ENCODE results near the gene RLF. TPM values are rescaled to one million over a fixed set of nuclear protein-coding genes. Genes with fewer than 3 reads are reported as not detected.
A peak's percentile ranks its signal among the peaks of the same experiment; 100 is the strongest.

Gene RLF
- total RNA-seq, 1 experiment from 2014 or later, result 15.1 TPM

DNA sequence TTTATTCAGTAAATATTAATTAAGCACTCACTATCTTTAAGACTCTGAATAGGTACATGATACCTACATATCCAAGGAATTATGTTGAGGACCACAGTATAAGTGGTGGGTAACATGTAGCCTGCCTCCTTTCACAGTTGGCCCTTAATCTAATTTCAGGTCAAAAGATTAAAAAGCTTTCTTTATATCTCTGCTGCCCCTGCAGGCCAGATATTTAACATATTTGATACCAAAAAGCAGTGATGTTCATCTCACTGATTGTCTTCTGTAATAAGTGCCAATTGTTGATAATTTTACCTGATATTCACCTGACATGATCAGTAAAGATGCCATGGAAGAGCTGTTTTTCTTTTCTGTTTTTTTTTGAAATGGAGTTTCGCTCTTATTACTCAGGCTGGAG lies 36.5 kb downstream of the RLF start:
- intact Hi-C loops (cut with micrococcal nuclease), result no loop called here
- Histone ChIP-seq H3K9ac (ENCODE audit: low read length) (no peak overlapping the region), H3K9me2 (replicated peaks; ENCODE audit: low read length) (no peaks in the 10 kb centered on the region), H3K27ac (ENCODE audit: low read length) (no peak overlapping the region), H3K4me2 (ENCODE audit: low read length) (no peak overlapping the region), H3F3A (ENCODE audit: low read length, unreplicated experiment) (no peaks in the 10 kb centered on the region), H3K4me1 (ENCODE audit: insufficient read depth, low read length) (no peaks in the 10 kb centered on the region), H3K9me3 (ENCODE audit: low read length) (no peaks in the 10 kb centered on the region), H3K36me3 (ENCODE audit: low read depth, low read length) (peaks cover 14% of the 10 kb centered on the region; the same call in 1 of the 2 replicates), H4K20me1 (ENCODE audit: low read length) (no peaks in the 10 kb centered on the region), H3K79me2 (ENCODE audit: low read length) (peaks cover 12% of the 10 kb centered on the region; the same call in 1 of the 2 replicates), H3K27me3 (ENCODE audit: low read length) (no peaks in the 10 kb centered on the region), H3K4me3 (ENCODE audit: low read length) (no peak overlapping the region), H2AFZ (ENCODE audit: low read length) (no peak overlapping the region)
- TF ChIP-seq EZH2 (IDR thresholded peaks at IDR 0.05; ENCODE audit: low read length, unreplicated experiment), result no peak
- no peak for TF ChIP-seq EZH2phosphoT487 (IDR thresholded peaks at IDR 0.05; ENCODE audit: borderline replicate concordance, low read length)
- peak; percentile 56; the same call in 1 of the 2 replicates for TF ChIP-seq CTCF (conservative IDR thresholded peaks at IDR 0.05; ENCODE audit: low read depth, low read length)
- CTCF ChIA-PET, result interaction anchor here (0.6 kb wide), 1 partner anchor 207 kb away, joined by 6 read pairs; no protein-coding TSS in a partner anchor
- POLR2A ChIA-PET (ENCODE audit: unreplicated experiment), result no interaction called here
- BruUV-seq (replicated peaks), result TSS peak; percentile 6
- DNase-seq, result peak; percentile 10
- ATAC-seq, result no peak

- no TSS peak for BruUV-seq (replicated peaks)
- ChIA-PET CTCF (no interaction called here), POLR2A (ENCODE audit: unreplicated experiment) (no interaction called here)
- H3K79me2 ChIP-seq (ENCODE audit: low read length), result peaks cover 12% of the 10 kb centered on the region; the same call in 1 of the 2 replicates
- DNase-seq, result no peak
- H3K9me2 ChIP-seq (replicated peaks; ENCODE audit: low read length), result no peaks in the 10 kb centered on the region
- H4K20me1 ChIP-seq (ENCODE audit: low read length), result no peaks in the 10 kb centered on the region
- no peak overlapping the region for H3K4me2 ChIP-seq (ENCODE audit: low read length)
- intact Hi-C loops (cut with micrococcal nuclease), result no loop called here
- H3F3A ChIP-seq (ENCODE audit: low read length, unreplicated experiment), result no peaks in the 10 kb centered on the region
- H3K9me3 ChIP-seq (ENCODE audit: low read length), result no peaks in the 10 kb centered on the region
- H3K4me3 ChIP-seq (ENCODE audit: low read length), result no peak overlapping the region
- no peaks in the 10 kb centered on the region for H3K27me3 ChIP-seq (ENCODE audit: low read length)
- TF ChIP-seq EZH2phosphoT487 (IDR thresholded peaks at IDR 0.05; ENCODE audit: borderline replicate concordance, low read length) (no peak), EZH2 (IDR thresholded peaks at IDR 0.05; ENCODE audit: low read length, unreplicated experiment) (no peak), CTCF (conservative IDR thresholded peaks at IDR 0.05; ENCODE audit: low read depth, low read length) (no peak)
- ATAC-seq, result no peak
- H2AFZ ChIP-seq (ENCODE audit: low read length), result no peak overlapping the region
- no peak overlapping the region for H3K9ac ChIP-seq (ENCODE audit: low read length)
- H3K36me3 ChIP-seq (ENCODE audit: low read depth, low read length), result peaks cover 14% of the 10 kb centered on the region; the same call in 1 of the 2 replicates
- H3K4me1 ChIP-seq (ENCODE audit: insufficient read depth, low read length), result no peaks in the 10 kb centered on the region
- H3K27ac ChIP-seq (ENCODE audit: low read length), result no peak overlapping the region
Measured at GRCh38 chr1:40199126-40199525, 37.9 kb downstream of the RLF start.

DNA sequence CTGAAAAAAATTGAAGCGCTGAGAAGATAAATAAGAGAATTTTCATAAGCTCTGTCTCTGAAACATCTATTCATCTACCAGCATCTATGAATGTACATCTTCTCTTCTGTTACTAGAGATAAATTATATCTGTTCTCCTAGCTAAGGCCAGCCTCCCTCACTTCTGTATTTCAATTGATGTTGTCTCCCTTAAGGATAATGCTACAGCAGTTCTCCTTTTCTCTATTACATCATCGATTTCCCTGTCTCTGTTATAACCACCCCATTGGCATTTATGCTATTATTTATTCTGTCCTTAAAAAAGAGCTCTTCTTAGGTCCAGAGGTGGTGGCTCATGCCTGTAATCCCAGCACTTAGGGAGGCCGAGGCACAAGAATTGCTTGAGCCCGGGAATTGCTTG lies 43.7 kb downstream of the RLF start:
- POLR2A ChIA-PET (ENCODE audit: unreplicated experiment), result no interaction called here
- CTCF ChIA-PET, result no interaction called here

More for the DNA sequence above, 43.7 kb downstream of the RLF start:
- intact Hi-C loops (cut with micrococcal nuclease), result no loop called here
- Histone ChIP-seq H3K27ac (ENCODE audit: low read length) (no peak overlapping the region), H3K79me2 (ENCODE audit: low read length) (peaks cover 16% of the 10 kb centered on the region; the same call in 1 of the 2 replicates), H3F3A (ENCODE audit: low read length, unreplicated experiment) (no peaks in the 10 kb centered on the region), H3K27me3 (ENCODE audit: low read length) (no peaks in the 10 kb centered on the region), H3K36me3 (ENCODE audit: low read depth, low read length) (peaks cover 19% of the 10 kb centered on the region; the same call in 1 of the 2 replicates), H3K9me2 (replicated peaks; ENCODE audit: low read length) (no peaks in the 10 kb centered on the region), H2AFZ (ENCODE audit: low read length) (no peak overlapping the region), H3K4me2 (ENCODE audit: low read length) (no peak overlapping the region), H3K4me1 (ENCODE audit: insufficient read depth, low read length) (no peaks in the 10 kb centered on the region), H3K9ac (ENCODE audit: low read length) (no peak overlapping the region), H4K20me1 (ENCODE audit: low read length) (no peaks in the 10 kb centered on the region), H3K4me3 (ENCODE audit: low read length) (no peak overlapping the region), H3K9me3 (ENCODE audit: low read length) (no peaks in the 10 kb centered on the region)
- no peak for ATAC-seq
- no TSS peak for BruUV-seq (replicated peaks)
- no peak for TF ChIP-seq EZH2phosphoT487 (IDR thresholded peaks at IDR 0.05; ENCODE audit: borderline replicate concordance, low read length)
- no peak for TF ChIP-seq EZH2 (IDR thresholded peaks at IDR 0.05; ENCODE audit: low read length, unreplicated experiment)
- TF ChIP-seq CTCF (conservative IDR thresholded peaks at IDR 0.05; ENCODE audit: low read depth, low read length), result no peak
- no peak for DNase-seq

All from PC-3 (cell line).